NCI-H748 (cell line): ENCODE data around the gene TBC1D3E.
"Not testable (repeated sequence)": the region's sequence is repeated elsewhere in the genome, so short reads cannot be mapped to it uniquely, and the experiment has no call there.

ENCODE experiments used
- DNase-seq: peaks from one replicate; lab custom pipeline; 2025; ENCODE audit not compliant: unreplicated experiment; lab: John Stamatoyannopoulos, UW

Gene TBC1D3E

GRCh38 chr17:38127651-38128050 is at the start of gene TBC1D3E:
TBC1D3E (plus strand) TSS chr17:38127951; CDS start chr17:38129496, 1,545 bp downstream.
- DNase-seq, result not testable (repeated sequence)

GRCh38 chr17:38087344-38087743 is 40.4 kb upstream of the TBC1D3E start:
- not testable (repeated sequence) for DNase-seq

- DNase-seq, result not testable (repeated sequence)
Observed at GRCh38 chr17:38088120-38088519, 39.6 kb upstream of the TBC1D3E start.

- DNase-seq, result not testable (repeated sequence)
Observed at GRCh38 chr17:38094059-38094694, 33.6 kb upstream of the TBC1D3E start.

GRCh38 chr17:38099262-38099661 is 28.5 kb upstream of the TBC1D3E start:
- not testable (repeated sequence) for DNase-seq

- DNase-seq, result not testable (repeated sequence)
Observed at GRCh38 chr17:38119829-38120228, 7.9 kb upstream of the TBC1D3E start.

GRCh38 chr17:38134860-38135259 is 7.1 kb downstream of the TBC1D3E start:
- DNase-seq, result not testable (repeated sequence)
